SW480 (cell line): Measurements from ENCODE around the gene S100A7A.

Experiments used
- DNase-seq: peaks from one replicate; pipeline ENCODE4 v3.0.0-alpha.2; 2016; ENCODE audit warnings: low spot score

S100A7A gene

DNA sequence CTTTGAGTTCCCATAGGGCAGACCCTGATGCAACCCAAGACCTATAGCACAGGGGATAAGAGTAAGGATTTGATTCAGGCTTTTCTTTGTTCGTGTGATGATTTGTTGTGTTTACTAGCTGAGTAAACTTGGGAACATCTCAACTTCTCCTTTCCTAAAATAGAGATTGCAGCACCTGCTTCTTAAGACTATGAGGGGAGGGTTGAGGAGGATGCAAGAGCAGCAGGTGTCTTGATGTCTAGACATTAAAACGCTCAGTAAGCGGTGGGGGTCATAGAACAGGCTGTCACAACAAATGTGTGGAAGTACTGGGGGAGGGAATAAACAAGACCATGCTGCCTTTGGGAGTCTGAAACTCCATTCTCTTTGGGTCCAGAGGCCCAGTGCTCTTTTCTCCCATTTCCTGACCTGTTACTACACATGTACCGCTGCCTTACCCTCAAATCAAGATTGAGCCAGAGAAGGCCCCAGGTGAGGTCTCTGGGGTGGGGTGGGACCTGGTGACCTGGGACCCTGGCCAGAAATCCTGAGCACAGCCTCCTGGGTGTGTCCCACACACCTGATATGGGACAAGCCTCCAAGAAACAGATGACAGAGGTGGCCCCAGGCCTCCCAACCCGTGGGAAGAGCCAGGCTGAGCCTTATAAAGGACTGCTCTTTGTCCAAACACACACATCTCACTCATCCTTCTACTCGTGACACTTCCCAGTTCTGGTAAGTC lies at the start of gene S100A7A:
Gene S100A7A (plus strand): TSS at position 671 of the 721 bp plus-strand sequence. CDS start 1,563 bp downstream, outside the sequence.
- no peak for DNase-seq

GRCh38 chr1:153367090-153367489 lies 49.2 kb upstream of the S100A7A start:
- no peak for DNase-seq

DNA sequence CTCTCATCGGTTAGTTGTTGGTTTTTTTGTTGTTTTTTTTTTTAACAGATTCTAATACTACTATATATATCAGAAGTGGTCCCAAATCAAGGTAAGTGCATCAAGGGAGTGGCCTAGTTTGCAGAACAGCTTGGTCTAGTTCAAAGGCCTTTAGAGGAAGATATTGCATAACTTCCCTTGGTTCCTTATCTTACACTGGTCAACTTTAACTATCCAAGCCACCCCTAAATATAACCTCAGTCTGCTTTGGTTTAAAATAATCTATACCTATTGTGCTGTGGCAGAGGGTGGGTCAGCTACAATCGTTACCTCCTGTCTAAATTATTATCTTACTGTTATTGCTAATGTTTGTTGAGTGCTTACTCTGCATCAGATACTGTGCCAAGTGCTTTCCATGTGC lies 47.8 kb upstream of the S100A7A start:
- no peak for DNase-seq

DNA sequence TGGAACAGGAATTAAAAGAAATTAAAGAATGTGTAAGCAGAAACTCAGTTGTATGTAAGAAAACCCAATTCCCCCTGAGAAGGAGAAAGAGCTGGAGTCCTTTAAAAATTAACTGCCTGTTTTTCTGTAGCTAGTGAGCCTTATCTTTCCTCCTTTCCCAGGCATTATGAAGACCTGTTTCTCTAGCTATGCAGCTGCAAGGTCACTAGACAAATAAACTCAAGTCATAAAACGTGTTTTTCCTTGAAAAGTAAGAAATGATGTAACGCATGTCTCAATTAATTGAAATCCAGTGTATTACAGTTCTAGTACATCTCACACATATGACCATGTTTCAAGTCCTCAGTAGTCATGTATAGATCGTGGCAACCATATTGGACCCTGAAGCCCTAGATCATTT lies 46.2 kb upstream of the S100A7A start:
- DNase-seq, result no peak

- no peak for DNase-seq
Observed at GRCh38 chr1:153371231-153371630, 45.1 kb upstream of the S100A7A start.

GRCh38 chr1:153372571-153372970 lies 43.7 kb upstream of the S100A7A start:
- DNase-seq, result no peak

DNA sequence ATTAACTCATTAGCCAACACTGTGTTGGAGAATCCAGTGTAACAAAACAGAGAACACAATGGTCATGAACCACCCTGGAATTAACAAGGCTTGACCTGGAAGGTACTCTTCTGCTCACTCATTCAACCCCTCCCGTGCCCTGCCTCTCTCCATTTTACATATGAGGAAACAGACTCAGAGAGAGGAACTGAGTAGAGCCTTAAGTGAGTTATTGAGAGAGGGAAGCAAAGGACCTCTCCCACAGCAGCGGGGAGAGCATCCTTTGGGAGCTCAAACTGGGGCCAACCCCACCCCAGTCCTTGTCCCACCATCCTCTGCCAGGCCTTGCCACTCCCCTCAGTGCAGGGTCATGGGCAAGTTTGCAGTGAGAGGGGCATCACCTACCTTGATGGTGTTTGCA lies 42.2 kb upstream of the S100A7A start:
- no peak for DNase-seq

DNA sequence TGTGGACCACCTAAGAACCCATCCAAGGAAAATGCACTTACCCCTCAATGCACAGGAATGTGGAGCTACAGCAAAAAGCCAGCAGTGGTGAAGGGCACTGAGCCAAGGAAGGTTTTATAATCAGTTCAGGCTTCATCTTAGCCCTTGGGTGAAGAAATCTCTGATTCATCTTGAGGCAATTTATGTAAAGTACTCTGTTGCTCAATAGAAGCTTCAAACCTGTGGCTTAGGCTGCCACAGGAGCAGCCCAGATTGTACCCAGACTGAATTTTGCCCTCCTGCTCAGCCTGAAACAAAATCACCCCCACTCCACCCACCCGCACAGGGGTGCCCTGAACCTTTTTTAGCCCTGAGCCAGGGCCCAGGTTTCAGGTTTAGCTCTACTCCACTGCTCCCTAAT lies 40.8 kb upstream of the S100A7A start, which contains the start of gene S100A12:
Gene S100A12 (minus strand): TSS at position 111 of the 400 bp plus-strand sequence. CDS start 1,029 bp downstream, outside the sequence.
- DNase-seq, result no peak

DNA sequence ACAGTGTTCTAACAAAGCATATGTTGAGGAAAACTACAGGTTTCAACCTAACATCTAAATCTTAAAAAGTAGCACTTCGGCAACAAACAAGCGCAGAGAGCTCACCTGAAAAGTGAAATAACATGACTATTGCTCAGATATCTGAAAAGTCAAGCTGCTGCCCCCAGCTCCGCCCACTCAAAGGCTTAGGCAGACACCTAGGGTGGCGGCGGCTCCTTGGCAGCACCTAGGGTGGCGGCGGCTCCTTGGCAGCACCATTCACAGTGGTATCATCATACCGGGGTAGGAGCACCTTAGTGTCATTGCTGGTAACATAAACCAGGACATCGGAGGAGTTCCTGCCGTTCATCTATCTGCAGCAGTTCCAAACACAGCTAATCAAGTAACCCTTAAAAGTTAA lies 36.7 kb upstream of the S100A7A start:
- DNase-seq, result no peak

GRCh38 chr1:153380711-153381110 lies 35.6 kb upstream of the S100A7A start:
- no peak for DNase-seq

GRCh38 chr1:153384958-153385580 lies 31.3 kb upstream of the S100A7A start:
- DNase-seq, result no peak

GRCh38 chr1:153386500-153386901 lies 29.8 kb upstream of the S100A7A start:
- DNase-seq, result no peak

DNA sequence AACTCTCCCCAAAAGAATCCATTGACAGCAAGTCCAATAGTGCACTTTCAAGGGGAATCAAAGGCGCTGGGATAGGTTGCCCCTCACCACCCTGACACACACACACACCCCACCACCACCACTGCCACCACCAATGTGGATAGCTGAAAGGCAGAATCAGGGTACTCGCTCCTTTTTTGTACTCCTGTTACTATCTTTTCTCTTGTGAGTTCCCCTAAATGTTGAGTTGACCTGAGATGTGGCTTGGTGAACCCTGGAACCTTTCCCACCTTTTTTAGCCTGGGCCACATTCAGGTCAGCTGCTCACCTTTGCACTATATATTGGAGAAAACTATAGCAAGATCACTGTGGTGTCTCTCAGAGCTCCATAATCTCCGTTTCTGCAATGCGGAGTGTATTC lies 29.3 kb upstream of the S100A7A start:
- no peak for DNase-seq

DNA sequence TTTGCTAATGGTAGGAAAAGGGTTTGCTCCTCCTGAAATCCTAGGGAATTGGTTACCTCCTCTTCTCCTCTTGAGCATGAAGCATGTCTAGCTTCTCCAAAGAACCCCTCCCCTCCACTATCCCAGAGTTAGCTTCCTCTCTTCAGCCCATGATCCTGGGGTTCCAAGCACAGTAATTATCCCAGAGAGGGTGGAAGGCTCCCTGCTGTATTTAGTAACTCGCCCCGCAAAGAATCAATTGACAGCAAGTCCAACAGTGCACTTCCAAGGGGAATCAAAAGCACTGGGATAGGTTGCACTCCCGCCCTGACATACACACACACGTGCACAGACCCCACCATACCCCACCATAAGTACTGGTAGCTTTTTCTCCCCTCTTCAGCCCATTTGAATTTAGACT lies 28.5 kb upstream of the S100A7A start:
- DNase-seq, result no peak

GRCh38 chr1:153389401-153389800 lies 26.9 kb upstream of the S100A7A start:
- no peak for DNase-seq

DNA sequence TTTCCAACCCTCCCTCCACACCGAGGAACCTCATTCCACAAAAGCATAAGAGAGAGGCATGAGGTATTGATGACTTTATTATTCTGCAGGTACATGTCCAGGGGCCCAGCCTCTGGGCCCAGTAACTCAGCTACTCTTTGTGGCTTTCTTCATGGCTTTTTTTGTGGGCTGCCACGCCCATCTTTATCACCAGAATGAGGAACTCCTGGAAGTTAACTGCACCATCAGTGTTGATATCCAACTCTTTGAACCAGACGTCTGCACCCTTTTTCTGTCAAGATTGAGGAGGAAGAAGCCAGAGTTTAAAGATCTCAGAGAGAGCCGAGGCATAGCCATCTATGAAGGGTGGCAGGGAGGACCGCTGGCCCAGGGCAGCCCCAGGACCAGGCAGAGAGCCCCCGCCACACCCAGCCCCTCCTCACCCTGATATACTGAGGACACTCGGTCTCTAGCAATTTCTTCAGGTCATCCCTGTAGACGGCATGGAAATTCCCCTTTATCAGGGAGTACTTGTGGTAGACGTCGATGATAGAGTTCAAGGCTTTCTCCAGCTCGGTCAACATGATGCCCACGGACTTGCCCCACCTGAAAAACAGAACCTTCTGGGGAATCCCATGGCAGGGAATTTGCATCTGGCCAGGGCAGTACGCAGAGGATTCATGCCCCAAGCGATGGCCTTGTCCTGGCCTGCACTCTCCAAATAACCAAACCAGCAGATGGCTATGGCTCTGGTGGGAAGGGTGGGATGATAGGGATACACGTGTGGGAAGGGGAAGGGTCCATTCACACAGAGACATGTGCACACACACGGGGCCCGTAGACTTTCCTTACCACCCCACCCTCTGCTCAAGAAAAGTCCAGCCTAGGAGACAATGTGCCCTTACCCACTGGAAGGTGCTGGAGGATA lies 26.1 kb upstream of the S100A7A start:
- no peak for DNase-seq

DNA sequence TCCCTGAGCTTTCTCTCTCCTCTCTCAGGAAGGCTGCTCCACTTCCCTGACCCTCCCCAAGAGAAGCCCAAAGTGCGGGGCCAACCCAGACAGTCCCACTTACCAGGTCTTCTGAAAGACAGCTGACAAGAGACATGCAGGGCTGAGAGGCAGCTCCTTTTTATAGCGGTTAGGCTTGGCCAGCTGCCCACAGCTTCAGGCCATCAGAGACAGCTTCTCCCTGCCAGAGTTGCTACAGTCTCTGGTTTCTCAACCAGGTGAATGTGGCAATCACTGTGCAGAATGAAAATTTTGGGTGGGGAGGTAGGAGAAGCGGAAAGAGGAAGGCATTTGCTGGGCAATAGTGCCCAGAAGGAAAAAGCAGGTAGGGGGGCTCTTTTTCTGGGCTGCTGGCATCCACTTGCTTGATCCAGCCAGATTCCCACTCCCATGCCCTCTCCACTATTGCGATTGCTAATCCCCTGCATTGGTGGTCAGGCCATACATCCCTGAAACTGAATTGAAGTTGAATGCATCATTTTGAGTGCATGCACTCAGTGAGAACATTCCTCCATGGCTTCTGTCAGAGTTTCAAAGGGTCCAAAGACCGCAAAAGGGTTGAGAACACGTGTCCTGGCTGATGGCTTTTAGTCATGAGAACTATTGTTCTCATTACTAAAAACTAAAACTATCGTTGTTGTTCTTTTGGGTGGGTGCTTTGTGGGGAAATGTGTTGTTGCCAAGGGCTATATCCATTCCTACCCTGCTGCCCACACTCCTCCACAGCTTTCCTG lies 25.2 kb upstream of the S100A7A start, which contains the start of gene S100A8:
Gene S100A8 (minus strand): TSS at position 136 of the 773 bp plus-strand sequence. CDS start 538 bp downstream, outside the sequence.
- no peak for DNase-seq

DNA sequence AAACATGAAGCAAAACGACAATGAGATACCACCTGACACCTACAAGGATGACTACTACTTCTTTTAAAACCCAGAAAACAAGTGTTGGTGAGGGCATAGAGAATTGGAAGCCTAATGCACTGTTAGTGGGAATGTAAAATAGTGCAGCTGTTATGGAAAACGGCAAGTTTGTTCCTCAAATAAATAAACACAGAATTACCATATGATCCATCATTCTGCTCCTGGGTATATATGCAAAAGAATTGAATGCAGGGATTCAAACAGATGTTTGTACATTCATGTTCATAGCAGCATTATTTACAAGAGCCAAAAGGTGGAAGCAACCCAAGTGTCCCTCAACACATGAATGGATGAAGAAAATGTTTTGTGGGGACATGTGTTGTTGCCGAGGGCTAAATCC lies 24.1 kb upstream of the S100A7A start:
- no peak for DNase-seq

GRCh38 chr1:153392822-153393221 lies 23.5 kb upstream of the S100A7A start:
- DNase-seq, result no peak

DNA sequence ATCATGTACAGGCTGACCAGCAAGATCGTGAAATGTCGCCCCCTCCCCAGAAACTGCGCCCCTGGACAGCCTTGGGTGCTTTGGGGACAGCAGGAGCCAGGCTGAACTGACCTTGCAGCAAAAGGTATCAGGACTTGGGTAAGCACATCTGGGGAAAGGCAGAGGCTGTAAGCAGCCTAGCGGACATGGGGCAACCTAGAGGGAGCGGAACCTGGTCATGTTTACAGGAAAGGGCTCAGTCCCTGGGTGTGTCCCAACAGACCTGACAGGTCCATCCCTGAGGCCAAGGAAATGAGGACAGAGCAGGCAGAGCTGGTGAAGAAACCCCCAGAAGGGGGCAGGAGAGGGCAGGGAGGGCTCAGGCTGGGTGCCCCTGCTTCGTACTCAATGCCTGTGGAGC lies 22.4 kb upstream of the S100A7A start:
- no peak for DNase-seq

GRCh38 chr1:153394391-153394790 lies 21.9 kb upstream of the S100A7A start:
- no peak for DNase-seq
